Esophagus squamous epithelium (tissue), 4 donors: ENCODE results near the gene FBXL7.

Source experiments
- POLR2A ChIP-seq, 4 donors: fragments of 450-650 bp; IDR thresholded peaks; one replicate each; pipeline ENCODE4 v1.6.1; 2017; ENCODE audit warnings: antibody characterized with exemption in 4 of 4, mild to moderate bottlenecking in 4 of 4, moderate library complexity in 3 of 4
- TF ChIP-seq, protein P1 (sequence below), 6 experiments: fragments of 450-650 bp in 4 of 6; fragments of 200-600 bp in 2 of 6; sonication (generic) in 2 of 6; IDR thresholded peaks; one replicate each; pipeline ENCODE4 v1.5.1; 2016 to 2019; ENCODE audit warnings: antibody characterized with exemption in 6 of 6, mild to moderate bottlenecking in 4 of 6, moderate library complexity in 4 of 6

DNA sequence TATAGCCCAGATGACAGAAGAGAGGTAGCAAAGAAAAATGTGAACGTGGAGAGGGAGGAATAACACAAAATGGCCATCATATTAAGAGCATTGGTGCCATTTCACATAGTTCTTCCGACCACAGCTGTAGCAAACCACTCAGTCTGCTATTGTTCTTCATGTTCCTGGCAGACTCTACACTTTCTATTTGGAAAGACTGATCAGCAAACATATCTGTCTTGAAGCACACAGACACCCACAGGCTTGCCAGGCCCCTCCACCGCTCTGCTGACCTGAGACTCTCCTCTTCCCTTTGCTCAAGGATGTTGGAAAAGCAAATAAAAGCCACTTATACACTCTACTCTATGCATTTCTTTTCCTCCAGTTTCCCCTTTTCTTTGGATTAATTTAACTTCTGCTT is 298.0 kb downstream of the FBXL7 start:
- TF ChIP-seq, protein P1, sequence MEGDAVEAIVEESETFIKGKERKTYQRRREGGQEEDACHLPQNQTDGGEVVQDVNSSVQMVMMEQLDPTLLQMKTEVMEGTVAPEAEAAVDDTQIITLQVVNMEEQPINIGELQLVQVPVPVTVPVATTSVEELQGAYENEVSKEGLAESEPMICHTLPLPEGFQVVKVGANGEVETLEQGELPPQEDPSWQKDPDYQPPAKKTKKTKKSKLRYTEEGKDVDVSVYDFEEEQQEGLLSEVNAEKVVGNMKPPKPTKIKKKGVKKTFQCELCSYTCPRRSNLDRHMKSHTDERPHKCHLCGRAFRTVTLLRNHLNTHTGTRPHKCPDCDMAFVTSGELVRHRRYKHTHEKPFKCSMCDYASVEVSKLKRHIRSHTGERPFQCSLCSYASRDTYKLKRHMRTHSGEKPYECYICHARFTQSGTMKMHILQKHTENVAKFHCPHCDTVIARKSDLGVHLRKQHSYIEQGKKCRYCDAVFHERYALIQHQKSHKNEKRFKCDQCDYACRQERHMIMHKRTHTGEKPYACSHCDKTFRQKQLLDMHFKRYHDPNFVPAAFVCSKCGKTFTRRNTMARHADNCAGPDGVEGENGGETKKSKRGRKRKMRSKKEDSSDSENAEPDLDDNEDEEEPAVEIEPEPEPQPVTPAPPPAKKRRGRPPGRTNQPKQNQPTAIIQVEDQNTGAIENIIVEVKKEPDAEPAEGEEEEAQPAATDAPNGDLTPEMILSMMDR (IDR thresholded peaks at IDR 0.05), result no peak
- no peak for TF ChIP-seq POLR2A (IDR thresholded peaks at IDR 0.05)
